ENCODE measurements around the gene THRSP.

GRCh38 chr11:78083021-78083420, 19.4 kb downstream of the THRSP start:
- TF ChIP-seq, protein P1, sequence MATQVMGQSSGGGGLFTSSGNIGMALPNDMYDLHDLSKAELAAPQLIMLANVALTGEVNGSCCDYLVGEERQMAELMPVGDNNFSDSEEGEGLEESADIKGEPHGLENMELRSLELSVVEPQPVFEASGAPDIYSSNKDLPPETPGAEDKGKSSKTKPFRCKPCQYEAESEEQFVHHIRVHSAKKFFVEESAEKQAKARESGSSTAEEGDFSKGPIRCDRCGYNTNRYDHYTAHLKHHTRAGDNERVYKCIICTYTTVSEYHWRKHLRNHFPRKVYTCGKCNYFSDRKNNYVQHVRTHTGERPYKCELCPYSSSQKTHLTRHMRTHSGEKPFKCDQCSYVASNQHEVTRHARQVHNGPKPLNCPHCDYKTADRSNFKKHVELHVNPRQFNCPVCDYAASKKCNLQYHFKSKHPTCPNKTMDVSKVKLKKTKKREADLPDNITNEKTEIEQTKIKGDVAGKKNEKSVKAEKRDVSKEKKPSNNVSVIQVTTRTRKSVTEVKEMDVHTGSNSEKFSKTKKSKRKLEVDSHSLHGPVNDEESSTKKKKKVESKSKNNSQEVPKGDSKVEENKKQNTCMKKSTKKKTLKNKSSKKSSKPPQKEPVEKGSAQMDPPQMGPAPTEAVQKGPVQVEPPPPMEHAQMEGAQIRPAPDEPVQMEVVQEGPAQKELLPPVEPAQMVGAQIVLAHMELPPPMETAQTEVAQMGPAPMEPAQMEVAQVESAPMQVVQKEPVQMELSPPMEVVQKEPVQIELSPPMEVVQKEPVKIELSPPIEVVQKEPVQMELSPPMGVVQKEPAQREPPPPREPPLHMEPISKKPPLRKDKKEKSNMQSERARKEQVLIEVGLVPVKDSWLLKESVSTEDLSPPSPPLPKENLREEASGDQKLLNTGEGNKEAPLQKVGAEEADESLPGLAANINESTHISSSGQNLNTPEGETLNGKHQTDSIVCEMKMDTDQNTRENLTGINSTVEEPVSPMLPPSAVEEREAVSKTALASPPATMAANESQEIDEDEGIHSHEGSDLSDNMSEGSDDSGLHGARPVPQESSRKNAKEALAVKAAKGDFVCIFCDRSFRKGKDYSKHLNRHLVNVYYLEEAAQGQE (IDR thresholded peaks at IDR 0.05; ENCODE audit: low read depth): no peak
- no peak for TF ChIP-seq CTCF (IDR thresholded peaks at IDR 0.05 in 2 of 3, conservative IDR thresholded peaks at IDR 0.05 in 1 of 3; ENCODE audit: borderline replicate concordance in 1 of 3, insufficient read depth in 1 of 3, low read depth in 2 of 3, low read length in 2 of 3)
- no peak for TF ChIP-seq FOSL1 (IDR thresholded peaks at IDR 0.05; ENCODE audit: low read depth)
- no peak for TF ChIP-seq ELF1 (IDR thresholded peaks at IDR 0.05; ENCODE audit: borderline replicate concordance, low read depth)
- no peak for TF ChIP-seq EZH2phosphoT487 (IDR thresholded peaks at IDR 0.05; ENCODE audit: borderline replicate concordance)
- TF ChIP-seq EZH2 (IDR thresholded peaks at IDR 0.05): no peak
- TF ChIP-seq MAX (IDR thresholded peaks at IDR 0.05): no peak
- TF ChIP-seq POLR2A (IDR thresholded peaks at IDR 0.05; ENCODE audit: borderline replicate concordance, extremely low read depth, insufficient read depth, insufficient read length): no peak
- TF ChIP-seq, protein P2, sequence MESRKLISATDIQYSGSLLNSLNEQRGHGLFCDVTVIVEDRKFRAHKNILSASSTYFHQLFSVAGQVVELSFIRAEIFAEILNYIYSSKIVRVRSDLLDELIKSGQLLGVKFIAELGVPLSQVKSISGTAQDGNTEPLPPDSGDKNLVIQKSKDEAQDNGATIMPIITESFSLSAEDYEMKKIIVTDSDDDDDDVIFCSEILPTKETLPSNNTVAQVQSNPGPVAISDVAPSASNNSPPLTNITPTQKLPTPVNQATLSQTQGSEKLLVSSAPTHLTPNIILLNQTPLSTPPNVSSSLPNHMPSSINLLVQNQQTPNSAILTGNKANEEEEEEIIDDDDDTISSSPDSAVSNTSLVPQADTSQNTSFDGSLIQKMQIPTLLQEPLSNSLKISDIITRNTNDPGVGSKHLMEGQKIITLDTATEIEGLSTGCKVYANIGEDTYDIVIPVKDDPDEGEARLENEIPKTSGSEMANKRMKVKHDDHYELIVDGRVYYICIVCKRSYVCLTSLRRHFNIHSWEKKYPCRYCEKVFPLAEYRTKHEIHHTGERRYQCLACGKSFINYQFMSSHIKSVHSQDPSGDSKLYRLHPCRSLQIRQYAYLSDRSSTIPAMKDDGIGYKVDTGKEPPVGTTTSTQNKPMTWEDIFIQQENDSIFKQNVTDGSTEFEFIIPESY (IDR thresholded peaks at IDR 0.05; ENCODE audit: extremely low read depth, insufficient replicate concordance, low read length): no peak
- no peak for TF ChIP-seq CEBPB (IDR thresholded peaks at IDR 0.05; ENCODE audit: low read depth)
- TF ChIP-seq SIN3A (IDR thresholded peaks at IDR 0.05; ENCODE audit: low read depth): no peak
- TF ChIP-seq ATF3 (IDR thresholded peaks at IDR 0.05): no peak
- no peak for TF ChIP-seq ZFX (IDR thresholded peaks at IDR 0.05)
